ENCODE results near the gene RLN3.
A peak's percentile ranks its signal among the peaks of the same experiment; 100 is the strongest.

The RLN3 gene

DNA sequence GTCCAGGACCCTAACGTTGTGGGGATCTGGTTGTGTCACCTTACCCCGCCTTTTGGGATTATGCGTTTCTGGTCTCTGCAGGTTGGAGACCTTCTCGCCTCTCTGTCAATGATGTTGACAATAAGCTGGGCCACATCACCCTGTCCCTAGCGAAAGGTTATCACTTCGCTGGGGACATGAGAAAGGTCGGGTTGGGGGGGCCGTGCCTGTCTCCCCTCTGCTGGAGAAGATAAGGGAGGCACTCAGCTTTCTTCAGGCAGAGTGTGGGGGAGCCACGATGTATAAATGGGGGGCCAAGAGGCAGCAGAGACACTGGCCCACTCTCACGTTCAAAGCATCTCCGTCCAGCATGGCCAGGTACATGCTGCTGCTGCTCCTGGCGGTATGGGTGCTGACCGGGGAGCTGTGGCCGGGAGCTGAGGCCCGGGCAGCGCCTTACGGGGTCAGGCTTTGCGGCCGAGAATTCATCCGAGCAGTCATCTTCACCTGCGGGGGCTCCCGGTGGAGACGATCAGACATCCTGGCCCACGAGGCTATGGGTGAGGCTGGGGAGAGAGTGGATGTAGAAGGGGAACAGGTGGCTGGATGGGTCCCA, at the start of gene RLN3:
TSS of gene RLN3 (plus strand) at position 293 of the 595 bp plus-strand sequence. CDS start at position 350, 57 bp downstream.
- Histone ChIP-seq H3K9me3 (ENCODE audit: control insufficient read depth, insufficient read depth, low read length) (no peaks in the 10 kb centered on the region), H3K36me3 (ENCODE audit: insufficient read depth, low read length) (no peaks in the 10 kb centered on the region), H3K4me1 (ENCODE audit: insufficient read depth, low read length) (peaks cover 5% of the 10 kb centered on the region; the same call in 1 of the 2 replicates), H3K9ac (ENCODE audit: low read depth, low read length) (no peak within 1 kb of the TSS)

DNA sequence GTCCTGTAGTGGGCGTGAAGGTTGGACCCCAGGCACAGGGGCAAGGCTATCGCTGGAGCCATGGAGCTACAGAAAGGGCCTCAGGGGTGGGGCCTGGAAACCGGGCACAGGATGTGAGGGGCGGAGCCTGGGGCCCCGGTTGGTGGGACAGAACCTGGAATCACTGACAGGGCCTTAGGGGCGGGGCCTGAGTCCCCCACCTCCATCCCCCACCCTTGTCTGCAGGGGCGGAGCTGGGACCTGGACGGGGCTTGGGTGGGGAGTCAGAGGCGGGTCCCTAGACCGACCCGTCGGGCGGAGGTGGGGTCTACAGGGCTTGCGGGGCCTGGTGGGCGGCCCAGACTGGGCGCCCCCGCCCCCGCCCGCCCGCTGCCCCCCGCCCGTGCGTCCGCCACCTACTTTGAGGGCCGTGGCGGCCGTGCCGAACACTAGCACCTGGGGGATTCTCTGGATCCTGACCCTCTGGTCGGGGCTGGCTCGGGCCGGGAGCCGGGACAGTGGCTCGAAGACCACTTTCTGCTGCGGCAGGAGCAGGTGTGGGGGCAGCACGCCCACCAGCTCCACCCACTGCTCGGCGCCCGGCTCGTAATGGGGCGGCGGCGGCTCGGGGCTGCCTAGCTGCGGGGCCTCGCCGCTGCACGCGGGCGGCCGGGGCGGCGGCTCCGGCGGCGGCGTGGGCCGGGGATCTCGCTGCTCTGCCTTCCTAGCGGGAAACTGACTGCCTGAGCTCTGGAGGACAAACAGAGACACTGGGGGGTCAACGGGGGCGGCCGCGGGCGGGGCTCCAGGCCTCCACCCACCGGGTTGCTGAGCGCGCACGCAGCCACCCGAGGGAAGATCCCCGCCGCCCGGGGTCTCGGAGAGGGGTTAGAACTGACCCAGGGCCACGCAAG, 49.4 kb upstream of the RLN3 start:
- Histone ChIP-seq H3K36me3 (ENCODE audit: insufficient read depth, low read length) (no peaks in the 10 kb centered on the region; the same call in 1 of the 2 replicates), H3K9ac (ENCODE audit: low read depth, low read length) (peak overlapping the region; percentile 79), H3K4me1 (ENCODE audit: insufficient read depth, low read length) (peaks cover 4% of the 10 kb centered on the region; the same call in 1 of the 2 replicates), H3K9me3 (ENCODE audit: control insufficient read depth, insufficient read depth, low read length) (no peaks in the 10 kb centered on the region)

- Histone ChIP-seq H3K9ac (ENCODE audit: low read depth, low read length) (peak overlapping the region; percentile 79), H3K36me3 (ENCODE audit: insufficient read depth, low read length) (no peaks in the 10 kb centered on the region; the same call in 1 of the 2 replicates), H3K4me1 (ENCODE audit: insufficient read depth, low read length) (peaks cover 7% of the 10 kb centered on the region; the same call in 1 of the 2 replicates), H3K9me3 (ENCODE audit: control insufficient read depth, insufficient read depth, low read length) (no peaks in the 10 kb centered on the region)
These were observed 48.7 kb upstream of the RLN3 start for GRCh38 chr19:13979244-13979615.

DNA sequence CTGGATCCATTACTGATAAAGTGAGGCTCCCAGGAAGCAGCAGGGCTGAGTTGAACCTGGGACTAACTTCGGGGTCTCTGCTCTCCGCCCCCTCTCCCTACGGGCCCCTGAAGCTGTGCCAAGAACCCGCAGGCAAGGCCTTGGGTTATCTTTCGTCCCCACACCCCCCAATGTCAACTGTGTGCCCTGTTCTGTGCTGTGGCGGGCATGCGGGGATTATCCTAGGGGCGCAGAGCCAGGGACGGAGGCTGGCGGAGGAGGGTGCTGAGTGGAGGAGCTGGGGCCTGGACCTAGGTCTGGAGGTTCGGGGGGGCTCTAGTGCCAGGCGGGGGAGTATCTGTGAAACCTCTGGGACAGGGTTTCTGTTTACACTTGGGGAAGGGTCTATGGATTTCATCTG, 48.3 kb upstream of the RLN3 start:
- no peaks in the 10 kb centered on the region for H3K9me3 ChIP-seq (ENCODE audit: control insufficient read depth, insufficient read depth, low read length)
- peaks cover 7% of the 10 kb centered on the region; the same call in 1 of the 2 replicates for H3K4me1 ChIP-seq (ENCODE audit: insufficient read depth, low read length)
- peak overlapping the region; percentile 79; the same call in 1 of the 2 replicates for H3K9ac ChIP-seq (ENCODE audit: low read depth, low read length)
- H3K36me3 ChIP-seq (ENCODE audit: insufficient read depth, low read length), result no peaks in the 10 kb centered on the region; the same call in 1 of the 2 replicates

- Histone ChIP-seq H3K9me3 (ENCODE audit: control insufficient read depth, insufficient read depth, low read length) (no peaks in the 10 kb centered on the region), H3K9ac (ENCODE audit: low read depth, low read length) (no peak overlapping the region), H3K36me3 (ENCODE audit: insufficient read depth, low read length) (no peaks in the 10 kb centered on the region; the same call in 1 of the 2 replicates), H3K4me1 (ENCODE audit: insufficient read depth, low read length) (peaks cover 8% of the 10 kb centered on the region)
These were observed 47.6 kb upstream of the RLN3 start for GRCh38 chr19:13980340-13980739.

- Histone ChIP-seq H3K9ac (ENCODE audit: low read depth, low read length) (no peak overlapping the region), H3K9me3 (ENCODE audit: control insufficient read depth, insufficient read depth, low read length) (no peaks in the 10 kb centered on the region), H3K36me3 (ENCODE audit: insufficient read depth, low read length) (no peaks in the 10 kb centered on the region; the same call in 1 of the 2 replicates), H3K4me1 (ENCODE audit: insufficient read depth, low read length) (peaks cover 15% of the 10 kb centered on the region)
These were observed 46.9 kb upstream of the RLN3 start for GRCh38 chr19:13981021-13981420.

DNA sequence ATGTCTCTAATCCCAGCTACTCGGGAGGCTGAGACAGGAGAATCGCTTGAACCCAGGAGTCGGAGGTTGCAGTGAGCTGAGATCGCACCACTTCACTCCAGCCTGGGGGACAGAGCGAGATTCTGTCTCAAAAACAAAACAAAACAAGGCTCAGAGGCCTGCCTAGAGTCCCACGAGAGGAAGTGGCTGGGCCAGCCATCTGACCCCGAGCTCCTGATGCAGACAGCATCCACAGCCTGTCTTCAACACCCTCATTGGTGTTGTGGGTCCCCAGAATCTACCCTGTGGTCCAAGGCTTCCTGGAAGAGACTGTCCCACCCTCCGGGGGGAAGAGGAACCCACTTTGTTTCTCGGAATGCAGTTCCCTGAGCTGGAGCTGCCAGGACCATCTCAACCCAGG, 46.5 kb upstream of the RLN3 start:
- peaks cover 18% of the 10 kb centered on the region for H3K4me1 ChIP-seq (ENCODE audit: insufficient read depth, low read length)
- H3K36me3 ChIP-seq (ENCODE audit: insufficient read depth, low read length), result no peaks in the 10 kb centered on the region; the same call in 1 of the 2 replicates
- H3K9ac ChIP-seq (ENCODE audit: low read depth, low read length), result no peak overlapping the region
- H3K9me3 ChIP-seq (ENCODE audit: control insufficient read depth, insufficient read depth, low read length), result no peaks in the 10 kb centered on the region

GRCh38 chr19:13981988-13982501, 45.9 kb upstream of the RLN3 start:
- Histone ChIP-seq H3K9ac (ENCODE audit: low read depth, low read length) (no peak overlapping the region), H3K4me1 (ENCODE audit: insufficient read depth, low read length) (peaks cover 22% of the 10 kb centered on the region), H3K36me3 (ENCODE audit: insufficient read depth, low read length) (no peaks in the 10 kb centered on the region; the same call in 1 of the 2 replicates), H3K9me3 (ENCODE audit: control insufficient read depth, insufficient read depth, low read length) (no peaks in the 10 kb centered on the region)

DNA sequence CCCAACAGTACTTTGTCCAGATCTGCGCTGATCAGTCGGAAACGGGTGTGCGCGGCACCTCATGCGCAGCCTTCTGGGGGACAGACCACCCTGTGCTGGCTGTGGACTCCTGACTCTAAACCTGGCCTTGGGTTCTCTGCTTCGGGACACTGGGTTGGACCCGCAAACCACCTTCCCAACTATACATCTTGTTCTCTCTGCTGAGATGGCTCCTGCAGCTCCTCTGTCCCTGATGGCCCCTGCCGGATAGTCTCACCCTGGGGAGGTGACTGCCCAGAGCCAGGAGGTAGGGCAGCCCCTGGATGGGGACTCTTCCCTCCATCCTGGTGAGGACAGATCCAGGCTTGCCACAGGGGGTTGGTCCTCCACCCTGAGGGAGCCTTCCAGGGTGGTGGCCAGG, 45.2 kb upstream of the RLN3 start:
- no peaks in the 10 kb centered on the region; the same call in 1 of the 2 replicates for H3K36me3 ChIP-seq (ENCODE audit: insufficient read depth, low read length)
- H3K4me1 ChIP-seq (ENCODE audit: insufficient read depth, low read length), result peaks cover 28% of the 10 kb centered on the region
- H3K9ac ChIP-seq (ENCODE audit: low read depth, low read length), result no peak overlapping the region
- no peaks in the 10 kb centered on the region for H3K9me3 ChIP-seq (ENCODE audit: control insufficient read depth, insufficient read depth, low read length)

GRCh38 chr19:13983213-13983889, 44.6 kb upstream of the RLN3 start:
- H3K9me3 ChIP-seq (ENCODE audit: control insufficient read depth, insufficient read depth, low read length), result no peaks in the 10 kb centered on the region
- H3K9ac ChIP-seq (ENCODE audit: low read depth, low read length), result no peak overlapping the region
- no peaks in the 10 kb centered on the region; the same call in 1 of the 2 replicates for H3K36me3 ChIP-seq (ENCODE audit: insufficient read depth, low read length)
- peaks cover 29% of the 10 kb centered on the region for H3K4me1 ChIP-seq (ENCODE audit: insufficient read depth, low read length)

- Histone ChIP-seq H3K36me3 (ENCODE audit: insufficient read depth, low read length) (no peaks in the 10 kb centered on the region; the same call in 1 of the 2 replicates), H3K4me1 (ENCODE audit: insufficient read depth, low read length) (peaks cover 34% of the 10 kb centered on the region), H3K9me3 (ENCODE audit: control insufficient read depth, insufficient read depth, low read length) (no peaks in the 10 kb centered on the region), H3K9ac (ENCODE audit: low read depth, low read length) (no peak overlapping the region)
These were observed 43.8 kb upstream of the RLN3 start for GRCh38 chr19:13984186-13984585.

DNA sequence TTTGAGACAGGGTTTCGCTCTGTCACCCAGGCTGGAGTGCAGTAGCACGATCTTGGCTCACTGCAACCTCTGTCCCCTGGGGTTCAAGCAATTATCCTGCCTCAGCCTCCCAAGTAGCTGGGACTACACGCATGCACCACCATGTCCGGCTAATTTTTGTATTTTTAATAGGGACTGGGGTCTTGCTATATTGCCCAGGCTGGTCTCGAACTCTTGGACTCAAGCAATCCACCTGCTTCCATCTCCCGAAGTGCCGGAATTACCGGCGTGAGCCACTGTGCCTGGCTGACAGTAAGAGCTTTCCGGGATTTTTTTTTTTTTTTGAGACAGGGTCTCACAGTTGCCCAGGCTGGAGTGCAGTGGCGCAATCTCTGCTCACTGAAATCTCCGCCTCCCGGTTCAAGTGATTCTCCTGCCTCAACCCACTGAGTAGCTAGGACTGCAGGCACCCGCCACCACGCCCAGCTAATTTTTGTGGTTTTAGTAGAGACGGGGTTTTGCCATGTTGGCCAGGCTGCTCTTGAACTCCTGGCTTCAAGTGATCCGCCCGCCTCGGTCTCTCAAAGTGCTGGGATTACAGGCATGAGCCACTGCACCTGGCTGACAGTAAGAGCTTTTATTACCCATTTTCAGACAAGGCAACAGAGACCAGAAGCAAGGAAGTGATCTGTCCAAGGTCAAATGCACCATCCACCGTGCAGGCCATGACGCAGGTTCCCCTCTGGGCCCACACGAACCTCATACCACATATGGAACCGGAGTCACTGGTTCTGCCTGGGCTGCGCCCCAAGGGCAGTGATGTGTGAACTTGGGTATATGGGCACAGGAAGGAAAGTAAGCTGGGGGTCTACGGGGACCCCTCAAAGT, 42.8 kb upstream of the RLN3 start:
- H3K4me1 ChIP-seq (ENCODE audit: insufficient read depth, low read length), result peaks cover 42% of the 10 kb centered on the region
- H3K36me3 ChIP-seq (ENCODE audit: insufficient read depth, low read length), result no peaks in the 10 kb centered on the region; the same call in 1 of the 2 replicates
- H3K9ac ChIP-seq (ENCODE audit: low read depth, low read length), result no peak overlapping the region
- no peaks in the 10 kb centered on the region for H3K9me3 ChIP-seq (ENCODE audit: control insufficient read depth, insufficient read depth, low read length)

DNA sequence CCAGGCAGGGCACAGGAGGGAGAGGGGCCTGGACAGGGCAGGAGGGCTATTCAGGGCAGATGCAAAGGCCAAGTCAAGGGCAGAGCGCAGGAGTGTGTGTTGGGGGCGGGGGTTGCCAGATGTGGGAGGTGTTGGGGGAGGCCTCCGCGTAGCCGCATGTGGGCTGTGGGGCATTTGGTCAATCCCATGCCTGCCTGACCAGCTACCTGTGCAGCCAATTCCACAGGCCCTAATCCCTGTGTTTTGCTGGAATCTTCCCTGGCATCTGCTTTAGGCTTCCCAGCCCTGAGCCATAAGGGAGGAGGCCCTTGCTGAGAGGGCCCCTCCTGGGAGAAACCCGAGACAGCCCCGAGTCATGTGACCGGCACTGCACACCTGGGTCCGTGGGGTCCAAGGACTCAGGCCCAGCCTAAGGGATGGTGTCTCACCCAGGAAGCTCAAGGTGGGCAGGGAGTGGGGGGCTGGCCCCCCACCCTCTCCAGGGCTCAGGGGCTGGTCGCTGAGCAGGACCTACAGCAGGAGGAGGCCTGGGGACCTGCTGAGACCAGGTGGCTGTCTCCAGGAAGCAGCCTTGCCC, 42.1 kb upstream of the RLN3 start:
- H3K4me1 ChIP-seq (ENCODE audit: insufficient read depth, low read length), result peaks cover 42% of the 10 kb centered on the region

More for the DNA sequence above, 42.1 kb upstream of the RLN3 start:
- peak overlapping the region; percentile 35 for H3K9ac ChIP-seq (ENCODE audit: low read depth, low read length)
- H3K36me3 ChIP-seq (ENCODE audit: insufficient read depth, low read length), result no peaks in the 10 kb centered on the region; the same call in 1 of the 2 replicates
- H3K9me3 ChIP-seq (ENCODE audit: control insufficient read depth, insufficient read depth, low read length), result no peaks in the 10 kb centered on the region
